Fibroblast of pulmonary artery (primary cell): ENCODE data around the gene ZNF160.

Source experiments
- DNase-seq: peaks from one replicate; pipeline ENCODE4 v3.0.0-alpha.2; 2010; ENCODE audit warnings: low read depth
- H3K4me3 ChIP-seq: replicated peaks from 2 replicates; pipeline ENCODE4 v1.5.1; 2011; ENCODE audit warnings: low read depth, mild to moderate bottlenecking, control low read depth, low read length, moderate library complexity
- TF ChIP-seq, protein P1 (sequence below): IDR thresholded peaks from 2 replicates; pipeline ENCODE4 v1.5.1; 2011; ENCODE audit warnings: mild to moderate bottlenecking, control low read depth, low read length, inconsistent platforms; ENCODE audit errors: missing control alignments

ZNF160 gene

DNA sequence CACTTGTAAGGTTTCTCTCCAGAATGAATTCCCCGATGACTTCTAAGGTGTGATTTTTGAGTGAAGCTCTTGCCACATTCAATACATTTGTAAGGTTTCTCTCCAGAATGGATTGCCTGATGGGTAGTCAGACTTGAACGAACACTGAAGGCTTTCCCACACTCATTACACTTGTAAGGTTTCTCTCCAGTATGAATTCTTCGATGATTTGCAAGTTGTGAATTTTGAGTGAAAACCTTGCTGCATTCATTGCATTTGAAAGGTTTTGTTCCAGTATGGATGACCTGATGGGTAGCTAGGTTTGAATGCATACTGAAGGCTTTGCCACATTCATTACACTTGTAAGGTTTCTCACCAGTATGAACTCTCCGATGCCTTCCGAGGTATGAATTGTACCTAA, 34.4 kb downstream of the ZNF160 start:
- TF ChIP-seq, protein P1, sequence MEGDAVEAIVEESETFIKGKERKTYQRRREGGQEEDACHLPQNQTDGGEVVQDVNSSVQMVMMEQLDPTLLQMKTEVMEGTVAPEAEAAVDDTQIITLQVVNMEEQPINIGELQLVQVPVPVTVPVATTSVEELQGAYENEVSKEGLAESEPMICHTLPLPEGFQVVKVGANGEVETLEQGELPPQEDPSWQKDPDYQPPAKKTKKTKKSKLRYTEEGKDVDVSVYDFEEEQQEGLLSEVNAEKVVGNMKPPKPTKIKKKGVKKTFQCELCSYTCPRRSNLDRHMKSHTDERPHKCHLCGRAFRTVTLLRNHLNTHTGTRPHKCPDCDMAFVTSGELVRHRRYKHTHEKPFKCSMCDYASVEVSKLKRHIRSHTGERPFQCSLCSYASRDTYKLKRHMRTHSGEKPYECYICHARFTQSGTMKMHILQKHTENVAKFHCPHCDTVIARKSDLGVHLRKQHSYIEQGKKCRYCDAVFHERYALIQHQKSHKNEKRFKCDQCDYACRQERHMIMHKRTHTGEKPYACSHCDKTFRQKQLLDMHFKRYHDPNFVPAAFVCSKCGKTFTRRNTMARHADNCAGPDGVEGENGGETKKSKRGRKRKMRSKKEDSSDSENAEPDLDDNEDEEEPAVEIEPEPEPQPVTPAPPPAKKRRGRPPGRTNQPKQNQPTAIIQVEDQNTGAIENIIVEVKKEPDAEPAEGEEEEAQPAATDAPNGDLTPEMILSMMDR = no peak
- DNase-seq = no peak
- H3K4me3 ChIP-seq = no peak overlapping the region

DNA sequence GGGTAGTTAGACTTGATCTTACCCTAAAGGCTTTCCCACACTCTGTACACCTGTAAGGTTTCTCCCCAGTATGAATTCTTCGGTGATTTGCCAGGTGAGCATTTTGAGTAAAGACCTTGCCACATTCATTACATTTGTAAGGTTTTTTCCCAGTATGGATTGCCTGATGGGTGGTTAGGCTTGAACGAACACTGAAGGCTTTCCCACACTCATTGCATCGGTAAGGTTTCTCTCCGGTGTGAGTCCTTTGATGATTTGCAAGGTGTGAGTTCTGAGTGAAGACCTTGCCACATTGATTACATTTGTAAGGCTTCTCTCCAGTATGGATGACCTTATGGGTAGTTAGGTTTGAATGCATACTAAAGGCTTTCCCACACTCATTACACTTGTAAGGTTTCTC, 35.0 kb downstream of the ZNF160 start:
- H3K4me3 ChIP-seq = no peak overlapping the region
- no peak for DNase-seq
- TF ChIP-seq, protein P1 = no peak

DNA sequence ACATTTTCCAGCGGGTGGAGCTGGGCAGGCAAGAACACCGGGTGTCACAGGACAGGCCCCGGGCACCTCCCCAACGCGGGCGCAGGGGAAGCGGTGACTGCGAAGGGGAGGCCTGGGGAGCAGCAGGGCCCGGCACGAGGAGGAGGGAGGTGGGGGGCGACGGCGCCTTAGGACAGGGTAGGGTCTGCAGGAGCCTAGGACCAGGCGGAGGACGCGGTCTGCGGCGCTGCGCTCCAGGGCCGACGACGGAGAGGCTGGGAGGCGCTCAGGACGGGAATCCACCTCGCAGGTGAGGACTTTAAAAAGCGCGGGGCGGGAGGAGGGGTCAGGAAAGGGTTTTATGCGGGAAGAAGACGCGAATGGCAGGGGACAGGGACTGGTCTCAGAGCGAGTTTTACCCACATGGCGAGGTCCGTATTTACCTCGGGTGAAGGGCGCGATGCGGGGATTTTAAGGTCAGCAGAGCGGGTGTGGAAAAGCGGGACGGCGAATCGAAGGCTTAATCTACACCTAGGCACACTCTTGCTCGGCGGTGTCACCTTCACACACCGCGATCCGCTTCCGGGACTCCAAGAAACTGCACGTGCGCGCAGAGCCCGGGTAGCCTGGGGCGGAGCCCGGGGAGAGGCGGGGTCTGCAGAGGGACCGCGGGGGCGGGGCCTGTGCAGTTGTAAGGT, 45.2 kb downstream of the ZNF160 start:
- no peak for DNase-seq
- TF ChIP-seq, protein P1 = no peak
- H3K4me3 ChIP-seq = peak overlapping the region; percentile 24

DNA sequence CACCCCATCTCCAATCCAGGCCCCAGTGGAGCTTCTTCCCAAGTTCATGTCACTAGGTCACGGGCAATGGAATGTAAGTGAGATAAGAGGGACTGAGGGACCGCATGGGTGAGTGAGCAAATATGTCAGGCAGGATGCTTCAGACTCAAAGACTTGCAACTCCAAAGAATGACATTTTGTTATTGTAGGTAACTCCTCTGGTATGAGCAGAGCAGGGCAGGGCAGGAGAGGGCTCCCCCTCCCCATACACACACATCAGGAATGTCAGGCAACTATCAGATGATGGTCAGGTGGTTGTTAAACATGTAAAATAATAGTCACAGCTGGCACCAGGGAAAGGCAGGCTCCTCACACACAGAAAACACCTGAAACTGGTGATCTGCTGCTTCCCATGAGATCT, 48.1 kb downstream of the ZNF160 start:
- H3K4me3 ChIP-seq = no peak overlapping the region
- TF ChIP-seq, protein P1 = no peak
- DNase-seq = no peak

DNA sequence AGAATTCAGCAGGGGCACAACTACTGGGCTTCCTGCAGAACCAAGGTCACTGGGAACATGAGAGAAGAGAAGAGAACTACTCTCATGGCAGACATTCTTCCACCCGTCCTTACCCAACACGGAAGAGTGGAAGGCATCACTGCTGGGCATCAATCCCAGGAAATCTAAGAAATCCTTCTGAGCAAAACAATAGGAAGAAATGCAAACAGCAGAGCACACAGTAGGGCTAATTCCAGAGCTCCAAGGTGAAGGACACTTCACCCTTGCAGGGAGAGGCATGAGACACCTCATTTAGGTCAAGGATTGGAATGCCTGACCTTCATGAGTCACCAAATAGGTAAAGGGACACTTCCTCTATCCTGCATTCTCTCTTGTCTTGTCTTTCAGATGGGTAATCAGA, 55.8 kb downstream of the ZNF160 start:
- DNase-seq = no peak
- TF ChIP-seq, protein P1 = no peak
- H3K4me3 ChIP-seq = no peak overlapping the region

DNA sequence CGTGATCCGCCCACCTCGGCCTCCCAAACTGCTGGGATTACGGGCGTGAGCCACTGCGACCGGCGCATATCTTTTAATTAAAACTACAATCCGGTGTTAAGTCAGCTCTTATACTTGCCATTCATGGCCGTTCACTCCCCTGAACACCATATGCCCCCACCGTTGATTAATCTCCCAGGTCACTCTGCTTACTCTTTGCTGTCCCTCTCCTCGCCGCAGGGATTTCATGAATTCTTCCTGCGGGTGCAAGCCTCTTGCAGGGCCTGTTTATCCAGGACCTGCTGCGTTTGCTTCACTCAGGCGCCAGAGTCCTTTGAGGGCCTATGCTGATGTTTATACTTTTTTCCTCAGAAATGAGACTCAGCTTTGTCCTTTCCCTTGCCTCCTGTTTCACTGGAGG, 57.7 kb downstream of the ZNF160 start:
- DNase-seq = no peak
- TF ChIP-seq, protein P1 = no peak
- H3K4me3 ChIP-seq = no peak overlapping the region

DNA sequence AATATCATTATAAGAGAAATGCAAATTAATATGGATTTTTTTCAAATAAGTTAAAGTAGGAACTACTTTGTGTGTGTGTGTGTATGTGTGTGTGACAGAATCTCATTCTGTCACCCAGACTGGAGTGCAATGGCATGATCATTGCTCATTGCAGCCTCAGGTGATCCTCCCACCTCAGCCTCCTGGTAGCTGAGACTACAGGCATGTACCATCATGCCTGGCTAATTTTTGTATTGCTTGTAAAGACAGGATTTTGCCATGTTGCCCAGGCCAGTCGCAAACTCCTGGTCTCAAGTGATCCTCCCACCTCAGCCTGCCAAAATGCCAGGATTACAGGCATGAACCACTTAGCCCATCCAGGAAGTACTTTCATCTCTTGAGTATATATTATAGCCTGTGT, 61.9 kb downstream of the ZNF160 start:
- no peak for DNase-seq
- TF ChIP-seq, protein P1 = no peak

More for the DNA sequence above, 61.9 kb downstream of the ZNF160 start:
- H3K4me3 ChIP-seq = no peak overlapping the region
